Esophagus muscularis mucosa (tissue), 4 donors: Measurements from ENCODE around the gene ZNF2. TPM values are rescaled to one million over a fixed set of nuclear protein-coding genes. Genes with fewer than 3 reads are reported as not detected.
"Not testable (repeated sequence)": the region's sequence is repeated elsewhere in the genome, so short reads cannot be mapped to it uniquely, and the experiment has no call there.

ENCODE experiments used
- DNase-seq: peaks from one replicate; pipeline ENCODE4 v3.0.0-alpha.2; 2017; ENCODE audit errors: extremely low spot score
- H3K27ac ChIP-seq, 4 donors: fragments of 200-600 bp; sonication (generic); replicated peaks in 1 of 4; 1 replicate in 3 of 4; 2 replicates in 1 of 4; pipeline ENCODE4 v1.5.1; 2016 to 2019; ENCODE audit warnings: mild to moderate bottlenecking in 1 of 4
- H3K27me3 ChIP-seq, 4 donors: fragments of 200-600 bp; sonication (generic); one replicate each; pipeline versions ENCODE4 v1.5.1 to v1.6.0; 2016 to 2019
- H3K36me3 ChIP-seq, 4 donors: fragments of 200-600 bp; sonication (generic); one replicate each; pipeline ENCODE4 v1.5.1; 2016 to 2019
- H3K4me1 ChIP-seq, 4 donors: fragments of 200-600 bp; sonication (generic); one replicate each; pipeline ENCODE4 v1.5.1; 2016 to 2019
- H3K4me3 ChIP-seq, 4 donors: fragments of 200-600 bp; sonication (generic); 1 replicate in 2 of 4; 2 replicates in 2 of 4; pipeline ENCODE4 v1.5.1; 2016 to 2019; ENCODE audit warnings: mild to moderate bottlenecking in 4 of 4, moderate library complexity in 1 of 4
- H3K9me3 ChIP-seq, 4 donors: fragments of 200-600 bp; sonication (generic); 1 replicate in 3 of 4; 2 replicates in 1 of 4; pipeline ENCODE4 v1.5.1; 2016 to 2019
- CTCF ChIP-seq, 3 experiments: fragments of 200-600 bp in 2 of 3; fragments of 450-650 bp in 1 of 3; sonication (generic) in 2 of 3; IDR thresholded peaks; one replicate each; pipeline ENCODE4 v1.5.1; 2017 to 2019; ENCODE audit warnings: antibody characterized with exemption in 3 of 3, mild to moderate bottlenecking in 2 of 3, moderate library complexity in 1 of 3
- EP300 ChIP-seq: sonication (generic); formaldehyde crosslinking; IDR thresholded peaks from one replicate; pipeline ENCODE4 v1.6.1; 2017; ENCODE audit warnings: antibody characterized with exemption
- POLR2A ChIP-seq: fragments of 450-650 bp; IDR thresholded peaks from one replicate; pipeline ENCODE4 v1.6.1; 2017; ENCODE audit warnings: antibody characterized with exemption, moderate library complexity, mild to moderate bottlenecking, low read depth
- POLR2AphosphoS5 ChIP-seq, 2 donors: sonication (generic); formaldehyde crosslinking; IDR thresholded peaks; one replicate each; pipeline ENCODE4 v1.6.1; 2017; ENCODE audit warnings: antibody characterized with exemption in 2 of 2
- WGBS: methylation state at CpG from one replicate; pipeline ENCODE4 v1.1.5; 2018; 5-methylcytosine and 5-hydroxymethylcytosine counted together
- intact Hi-C: fragments of 100-400 bp; cut with DNase I; formaldehyde crosslinking; loops from one replicate; pipeline ENCODE4 v1.15.1; 2023
- total RNA-seq, 4 donors: library from RNA; depleted of rRNA; stranded (reverse); fragments of >200 nt; gene quantifications; one replicate each; pipeline versions ENCODE4 v1.1.0 to v1.2.1, GENCODE V29; 2016

ZNF2 gene
- total RNA-seq, 4 donors from 2014 or later = 3.5 to 6.9 (median 6.5) TPM

- no peak for DNase-seq
- intact Hi-C loops = no loop called here
- no peak overlapping the region for H3K4me3 ChIP-seq
- WGBS = 81% methylated on average over 2 of the region's 2 CpGs
- peaks cover 15 to 24% (median 22%) of the 10 kb centered on the region in 4 donors for H3K36me3 ChIP-seq
- H3K9me3 ChIP-seq = peaks cover 0 to 8% (median 0%) of the 10 kb centered on the region in 4 donors
- TF ChIP-seq POLR2AphosphoS5 (IDR thresholded peaks at IDR 0.05) (no peak), EP300 (no peak), POLR2A (no peak), CTCF (IDR thresholded peaks at IDR 0.05) (no peak)
- no peaks in the 10 kb centered on the region for H3K4me1 ChIP-seq
- no peaks in the 10 kb centered on the region for H3K27me3 ChIP-seq
- H3K27ac ChIP-seq = no peak overlapping the region
Observed at GRCh38 chr2:95185973-95186372, 20.4 kb downstream of the ZNF2 start.

- H3K27ac ChIP-seq, intact Hi-C loops, H3K27me3 ChIP-seq, H3K9me3 ChIP-seq, H3K4me3 ChIP-seq, H3K36me3 ChIP-seq, H3K4me1 ChIP-seq, DNase-seq: not testable (repeated sequence)
- TF ChIP-seq CTCF (IDR thresholded peaks at IDR 0.05) = peak; percentile 54 to 64 (median 63)
- WGBS = 28% methylated on average over 3 of the region's 15 CpGs
Observed at GRCh38 chr2:95192956-95193355, 27.3 kb downstream of the ZNF2 start.

- no peaks in the 10 kb centered on the region for H3K9me3 ChIP-seq
- H3K36me3 ChIP-seq = peaks cover 0 to 4% (median 2%) of the 10 kb centered on the region in 4 donors
- no peak overlapping the region for H3K4me3 ChIP-seq
- H3K27ac ChIP-seq = no peak overlapping the region
- peaks cover 19 to 22% (median 22%) of the 10 kb centered on the region in 4 donors for H3K4me1 ChIP-seq
- no peak for DNase-seq
- intact Hi-C loops = no loop called here
- WGBS = 87% methylated on average over 4 of the region's 4 CpGs
- TF ChIP-seq POLR2A (no peak), POLR2AphosphoS5 (IDR thresholded peaks at IDR 0.05) (no peak), EP300 (no peak), CTCF (IDR thresholded peaks at IDR 0.05) (no peak)
- H3K27me3 ChIP-seq = peaks cover 0 to 4% (median 0%) of the 10 kb centered on the region in 4 donors
Observed at GRCh38 chr2:95203911-95204310, 38.3 kb downstream of the ZNF2 start.

- Histone ChIP-seq H3K36me3 (peaks cover 0 to 8% (median 2%) of the 10 kb centered on the region in 4 donors), H3K4me3 (no peak overlapping the region), H3K4me1 (peaks cover 19 to 26% (median 22%) of the 10 kb centered on the region in 4 donors), H3K27me3 (peaks cover 0 to under 1% (median 0%) of the 10 kb centered on the region in 4 donors), H3K27ac (no peak overlapping the region), H3K9me3 (no peaks in the 10 kb centered on the region)
- DNase-seq = no peak
- intact Hi-C loops = no loop called here
- TF ChIP-seq POLR2A = no peak
- 89% methylated on average over 2 of the region's 2 CpGs for WGBS
Observed at GRCh38 chr2:95204396-95204795, 38.8 kb downstream of the ZNF2 start.

GRCh38 chr2:95206096-95206495 lies 40.5 kb downstream of the ZNF2 start:
- Histone ChIP-seq H3K4me1 (peaks cover 19 to 26% (median 22%) of the 10 kb centered on the region in 4 donors), H3K9me3 (peaks cover 3 to 7% (median 6%) of the 10 kb centered on the region in 4 donors), H3K4me3 (peak overlapping the region; percentile 76 to 94 (median 80)), H3K36me3 (peaks cover under 1 to 20% (median 11%) of the 10 kb centered on the region in 4 donors), H3K27ac (peak overlapping the region in 3 of 4 donors; percentile 91 to 95 (median 92)), H3K27me3 (no peaks in the 10 kb centered on the region)
- intact Hi-C loops = loop anchor here (5.0 kb wide), 3 partner anchors 39 to 141 kb away; partner anchors contain the start of genes MRPS5 and ZNF2
- DNase-seq = no peak
- WGBS = 55% methylated on average over 10 of the region's 10 CpGs
- TF ChIP-seq CTCF (IDR thresholded peaks at IDR 0.05) = no peak
- TF ChIP-seq POLR2A = no peak
- TF ChIP-seq POLR2AphosphoS5 (IDR thresholded peaks at IDR 0.05) = no peak
- TF ChIP-seq EP300 = no peak
